Measurements from ENCODE around the gene MBD5. TPM values are rescaled to one million over a fixed set of nuclear protein-coding genes. Genes with fewer than 3 reads are reported as not detected.
A peak's percentile ranks its signal among the peaks of the same experiment; 100 is the strongest.
"Not testable (repeated sequence)": the region's sequence is repeated elsewhere in the genome, so short reads cannot be mapped to it uniquely, and the experiment has no call there.

The MBD5 gene
- total RNA-seq, 1 experiment from 2014 or later = 18.0 TPM

DNA sequence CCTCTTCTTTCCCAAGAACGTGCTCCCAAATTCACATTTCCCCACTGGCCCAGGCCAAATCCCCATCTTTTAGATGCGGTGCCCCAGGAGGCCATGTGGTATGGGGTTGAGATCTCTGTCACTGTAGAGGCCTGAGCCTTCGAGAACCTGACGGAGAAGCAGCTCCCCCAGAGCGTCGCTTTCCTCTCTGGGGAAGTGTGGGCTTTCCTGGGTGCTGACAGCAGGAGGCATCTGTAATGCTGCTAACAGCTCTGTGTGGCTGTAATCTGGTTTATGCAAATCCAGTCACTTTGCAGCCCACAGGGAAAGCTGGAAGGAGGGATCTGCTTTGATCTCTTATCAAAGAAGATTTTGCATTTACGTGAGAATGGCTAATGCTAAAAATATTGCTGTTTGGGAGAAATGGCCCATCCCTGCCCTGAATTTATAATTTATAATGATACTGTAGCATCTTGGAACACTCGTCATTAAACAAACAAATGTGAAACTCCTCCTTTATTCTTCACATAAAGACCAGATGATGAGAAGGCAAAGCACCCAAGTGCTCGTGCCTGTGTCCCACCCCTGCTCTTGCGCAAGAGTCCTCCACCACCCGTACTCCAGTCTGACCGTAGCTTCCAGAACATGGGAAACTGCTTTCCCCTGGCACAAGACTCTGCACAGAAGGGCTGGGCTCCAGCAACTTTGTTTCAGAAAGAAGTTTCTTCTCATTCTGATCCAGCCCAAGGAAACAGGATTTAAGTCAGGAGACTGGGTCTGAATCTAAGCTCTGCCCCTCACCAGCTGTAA is 513.7 kb downstream of the MBD5 start:
- no peak overlapping the region for H3K27ac ChIP-seq
- no peak overlapping the region for H3K4me3 ChIP-seq
- no peak for DNase-seq
- H3K27me3 ChIP-seq = no peaks in the 10 kb centered on the region
- no peaks in the 10 kb centered on the region for H3K4me1 ChIP-seq
- H3K9me3 ChIP-seq (replicated peaks) = no peaks in the 10 kb centered on the region
- H3K36me3 ChIP-seq = no peaks in the 10 kb centered on the region

DNA sequence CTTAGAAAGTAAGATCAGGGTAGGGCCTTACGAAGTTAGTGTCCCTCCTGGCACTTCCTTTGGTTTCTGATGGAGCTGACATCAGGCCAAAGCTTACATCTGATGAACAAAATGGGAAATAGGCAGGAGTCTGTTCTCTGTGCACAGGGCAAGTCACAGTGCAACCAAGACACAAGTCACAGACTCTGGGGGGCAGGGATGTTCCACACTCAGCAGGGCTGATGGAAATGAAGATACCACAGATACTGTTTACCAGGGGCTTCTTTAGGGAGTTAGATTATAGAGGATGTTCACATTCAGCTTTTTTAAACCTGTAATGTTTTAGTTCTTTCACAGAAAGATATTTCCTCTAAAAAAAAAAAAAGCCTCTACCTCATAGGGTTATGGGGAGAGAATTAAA is 517.5 kb downstream of the MBD5 start:
- Histone ChIP-seq H3K9me3 (replicated peaks) (no peaks in the 10 kb centered on the region), H3K4me3 (no peak overlapping the region)

DNA sequence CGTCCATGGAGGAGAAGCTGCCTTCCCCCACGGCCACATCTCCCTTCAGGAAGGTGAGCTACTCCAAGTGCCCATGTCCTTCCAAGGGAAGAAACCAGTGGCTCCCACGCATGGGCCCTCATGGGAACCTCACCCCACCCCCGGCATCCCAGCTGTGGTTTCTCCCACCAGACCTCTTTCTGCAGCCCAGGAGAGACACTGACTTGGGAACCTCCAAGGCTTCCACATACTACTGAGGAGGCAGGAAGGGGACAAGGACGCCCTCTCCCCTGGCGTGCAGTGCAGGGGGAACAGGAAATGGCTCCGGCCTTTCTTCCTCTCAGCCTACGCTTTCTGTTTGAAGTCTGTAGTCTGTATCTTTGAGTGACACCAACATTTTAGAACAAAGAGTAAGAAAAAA is 519.1 kb downstream of the MBD5 start:
- Histone ChIP-seq H3K27me3 (no peaks in the 10 kb centered on the region), H3K4me3 (no peak overlapping the region), H3K4me1 (no peaks in the 10 kb centered on the region), H3K27ac (no peak overlapping the region), H3K9me3 (replicated peaks) (no peaks in the 10 kb centered on the region), H3K36me3 (no peaks in the 10 kb centered on the region)
- no peak for DNase-seq

More for the DNA sequence above, 517.5 kb downstream of the MBD5 start:
- Histone ChIP-seq H3K27ac (no peak overlapping the region), H3K4me1 (no peaks in the 10 kb centered on the region), H3K36me3 (no peaks in the 10 kb centered on the region), H3K27me3 (no peaks in the 10 kb centered on the region)
- no peak for DNase-seq

DNA sequence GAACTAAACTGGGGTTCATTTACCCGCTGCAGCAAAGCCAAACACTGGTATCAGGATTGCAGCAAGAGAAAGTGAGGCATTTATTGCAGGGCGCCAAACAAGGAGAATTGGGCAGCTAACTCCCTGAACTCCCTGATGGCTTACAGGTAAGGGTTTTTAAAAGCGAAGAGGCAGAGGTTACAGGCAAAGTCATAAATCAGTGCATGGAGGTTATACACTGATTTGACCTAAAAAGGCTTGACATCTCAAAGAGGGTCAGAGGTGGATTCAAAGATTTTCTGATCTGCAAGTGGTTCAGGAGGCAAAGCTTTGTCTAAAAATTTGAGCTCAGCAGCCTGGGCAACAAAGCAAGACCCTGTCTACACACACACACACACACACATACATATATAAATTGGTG is 520.9 kb downstream of the MBD5 start:
- Histone ChIP-seq H3K4me3 (no peak overlapping the region), H3K9me3 (replicated peaks) (no peaks in the 10 kb centered on the region), H3K27ac (no peak overlapping the region), H3K4me1 (no peaks in the 10 kb centered on the region), H3K27me3 (no peaks in the 10 kb centered on the region), H3K36me3 (no peaks in the 10 kb centered on the region)
- no peak for DNase-seq

DNA sequence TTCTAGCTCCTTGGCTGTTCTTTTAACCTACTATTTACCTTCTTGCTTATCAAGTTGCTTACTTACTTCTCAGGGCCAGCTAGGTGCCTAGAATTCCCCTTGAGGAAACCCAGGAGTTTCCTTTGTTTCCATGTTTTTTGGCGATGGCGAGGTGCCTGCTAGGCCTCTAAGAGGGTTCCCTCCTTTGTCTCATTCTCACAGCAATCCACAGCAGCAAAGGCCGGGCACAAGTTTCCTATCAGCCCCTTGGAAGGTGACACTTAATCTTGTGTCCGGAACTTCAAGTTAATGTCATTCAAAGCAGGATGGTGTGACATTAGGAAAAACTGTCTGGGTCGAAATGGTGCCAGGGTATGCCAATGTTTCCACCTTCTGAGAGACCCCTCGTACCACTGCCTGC is 521.7 kb downstream of the MBD5 start:
- H3K4me1 ChIP-seq = no peaks in the 10 kb centered on the region
- no peak overlapping the region for H3K27ac ChIP-seq
- no peaks in the 10 kb centered on the region for H3K9me3 ChIP-seq (replicated peaks)
- no peak for DNase-seq
- H3K27me3 ChIP-seq = no peaks in the 10 kb centered on the region
- H3K4me3 ChIP-seq = no peak overlapping the region
- H3K36me3 ChIP-seq = no peaks in the 10 kb centered on the region

DNA sequence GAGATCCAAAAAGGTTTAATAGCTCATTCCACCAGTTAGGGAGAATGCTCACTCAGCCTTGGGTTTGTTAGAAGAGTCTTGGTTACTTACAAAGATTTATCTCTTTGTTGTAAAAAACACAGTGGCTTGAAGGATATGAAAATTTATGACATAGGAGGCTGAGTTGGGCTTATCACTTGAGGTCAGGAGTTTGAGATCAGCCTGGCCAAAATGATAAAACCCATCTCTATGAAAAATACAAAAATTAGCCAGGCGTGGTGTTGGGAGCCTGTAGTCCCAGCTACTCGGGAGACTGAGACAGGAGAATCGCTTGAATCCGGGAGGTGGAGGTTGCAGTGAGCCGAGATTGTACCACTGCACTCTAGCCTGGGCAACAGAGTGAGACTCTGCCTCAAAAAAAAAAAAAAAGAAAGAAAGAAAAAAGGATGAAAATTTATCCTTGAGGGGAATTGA is 522.2 kb downstream of the MBD5 start:
- H3K27me3 ChIP-seq; DNase-seq; H3K9me3 ChIP-seq (replicated peaks); H3K4me3 ChIP-seq; H3K36me3 ChIP-seq; H3K27ac ChIP-seq; H3K4me1 ChIP-seq: not testable (repeated sequence)

DNA sequence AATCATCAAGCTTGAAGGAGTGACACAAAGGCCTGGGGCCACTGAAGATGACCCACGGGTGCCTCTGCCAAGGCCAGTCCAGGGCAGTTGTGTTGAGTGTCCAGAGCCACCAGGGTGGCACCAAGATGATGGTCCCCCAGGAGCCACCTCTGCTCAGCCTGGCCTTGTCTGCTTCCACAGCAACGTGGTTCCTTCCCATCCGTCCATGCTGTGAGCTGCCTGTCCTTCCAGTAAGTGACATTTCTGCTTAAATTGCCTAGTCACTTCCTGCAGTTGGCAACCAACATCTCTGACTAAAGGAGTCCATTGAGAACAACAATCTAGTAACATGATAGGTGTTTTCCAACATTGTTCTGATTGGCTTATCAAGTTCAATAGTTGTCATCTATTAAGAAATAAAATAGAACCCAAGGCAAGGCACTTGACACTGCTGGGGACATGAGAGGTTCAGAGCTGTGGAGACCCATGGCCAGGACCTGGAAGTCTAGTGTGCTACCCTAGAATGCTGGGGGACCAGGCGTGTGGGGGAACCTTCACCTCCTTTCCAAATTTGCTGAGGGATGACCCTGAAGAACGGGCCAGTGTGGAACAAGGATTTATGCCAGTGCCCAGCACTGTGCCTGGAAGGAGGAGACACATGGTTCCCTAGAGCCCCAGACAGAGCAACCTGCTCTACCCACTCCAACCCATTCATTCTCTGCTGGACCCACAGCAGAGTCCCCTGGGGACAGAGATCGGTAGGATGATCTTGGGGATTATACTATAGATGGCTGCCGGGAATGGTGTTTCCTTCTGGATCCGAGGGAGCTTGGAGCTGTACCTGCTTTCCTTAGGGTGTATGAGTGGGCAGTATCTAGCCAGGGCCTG is 524.7 kb downstream of the MBD5 start:
- H3K36me3 ChIP-seq = no peaks in the 10 kb centered on the region
- H3K9me3 ChIP-seq (replicated peaks) = no peaks in the 10 kb centered on the region
- DNase-seq = no peak
- H3K4me1 ChIP-seq = peaks cover 7% of the 10 kb centered on the region; the same call in 1 of the 2 replicates
- H3K4me3 ChIP-seq = no peak overlapping the region
- H3K27ac ChIP-seq = no peak overlapping the region
- H3K27me3 ChIP-seq = no peaks in the 10 kb centered on the region

DNA sequence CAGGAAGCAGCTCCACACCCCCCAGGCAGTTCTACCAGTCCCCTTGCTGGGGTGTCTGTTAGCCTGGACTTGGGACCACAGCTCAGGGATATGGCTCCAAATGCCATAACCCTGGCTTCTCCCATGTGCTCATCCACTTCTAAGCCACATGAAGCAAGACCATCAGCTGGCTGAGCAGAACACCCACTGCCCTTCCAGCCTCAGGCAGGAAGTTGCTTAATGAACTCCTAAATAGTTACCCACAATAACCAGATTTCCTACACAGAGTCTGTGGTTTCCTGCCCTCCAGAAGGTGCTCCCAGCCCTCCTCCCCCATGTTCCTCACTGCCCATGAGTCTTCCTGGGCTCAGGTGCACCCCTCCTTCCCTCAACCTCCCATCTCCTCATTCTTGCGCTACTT is 525.4 kb downstream of the MBD5 start:
- DNase-seq = no peak
- Histone ChIP-seq H3K4me1 (peaks cover 7% of the 10 kb centered on the region; the same call in 1 of the 2 replicates), H3K9me3 (replicated peaks) (no peaks in the 10 kb centered on the region), H3K36me3 (no peaks in the 10 kb centered on the region), H3K4me3 (no peak overlapping the region), H3K27ac (no peak overlapping the region), H3K27me3 (no peaks in the 10 kb centered on the region)

DNA sequence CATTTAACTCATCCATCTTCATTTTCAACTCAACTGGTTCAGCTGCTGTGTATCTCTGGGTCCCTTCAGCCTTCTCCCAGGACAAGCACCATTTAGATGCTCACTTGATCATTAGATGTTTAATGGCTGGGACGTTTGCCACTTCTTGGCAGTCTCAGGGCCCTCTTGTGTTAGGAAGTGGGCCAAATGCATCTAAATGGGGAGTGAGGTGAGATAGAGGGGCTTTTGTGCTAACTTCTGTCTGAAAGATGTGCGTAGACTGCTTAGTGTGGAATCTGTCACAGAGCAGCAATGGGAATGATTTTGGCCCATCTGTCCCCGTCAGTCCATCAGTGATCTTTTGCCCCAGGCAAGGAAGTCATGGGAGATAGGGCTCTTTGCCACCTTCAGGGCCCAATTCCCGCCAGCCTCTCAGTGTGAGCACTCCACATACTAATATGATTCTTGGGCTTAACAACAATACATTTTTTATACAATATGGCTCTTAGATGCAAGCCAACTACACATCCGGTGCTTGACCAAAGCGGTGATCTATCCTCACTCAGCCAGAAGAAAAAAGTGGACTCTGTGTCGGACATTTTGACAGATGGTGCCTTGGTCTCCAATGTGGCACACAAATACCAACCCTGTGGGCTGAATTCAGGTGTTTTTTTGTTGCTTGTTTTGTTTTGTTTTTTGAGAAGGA is 528.0 kb downstream of the MBD5 start:
- Histone ChIP-seq H3K9me3 (replicated peaks) (no peaks in the 10 kb centered on the region), H3K27ac (no peak overlapping the region), H3K4me3 (no peak overlapping the region), H3K36me3 (no peaks in the 10 kb centered on the region), H3K4me1 (peaks cover 7% of the 10 kb centered on the region; the same call in 1 of the 2 replicates), H3K27me3 (no peaks in the 10 kb centered on the region)
- peak; percentile 34 to 64 for DNase-seq

DNA sequence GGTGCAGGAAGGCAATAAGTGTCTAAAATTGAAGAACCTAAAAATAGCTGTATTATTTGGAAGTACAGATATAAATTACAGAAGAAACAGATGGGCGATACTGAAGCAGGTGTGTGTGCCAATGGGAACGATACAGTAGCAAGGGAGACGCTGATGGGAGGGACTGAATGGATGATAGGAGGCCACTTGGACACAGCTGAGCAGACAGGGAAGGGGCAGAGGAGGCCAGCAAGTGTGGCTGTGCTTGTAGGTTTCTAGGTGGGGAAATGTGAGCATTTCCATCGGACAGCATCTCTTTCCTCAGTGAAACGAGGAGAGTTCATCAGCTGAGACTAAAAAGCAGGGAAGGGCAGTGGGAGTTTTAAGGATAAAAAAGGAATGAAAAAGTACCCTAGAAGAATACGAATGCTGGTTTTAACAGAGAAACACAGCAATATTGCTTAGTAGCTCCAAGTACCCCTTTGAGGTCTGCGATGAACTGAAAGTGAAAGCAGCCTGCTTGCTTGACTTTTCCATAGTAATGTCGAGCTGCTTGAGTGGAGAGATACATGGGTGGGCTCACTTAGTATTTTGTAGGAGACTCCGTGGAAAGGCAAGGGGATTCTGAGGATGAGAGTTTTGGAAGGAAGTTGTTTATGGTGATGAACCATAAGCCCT is 531.9 kb downstream of the MBD5 start:
- H3K27ac ChIP-seq = no peak overlapping the region
- peak in 1 of 2 experiments; percentile 13 for DNase-seq
- no peaks in the 10 kb centered on the region for H3K27me3 ChIP-seq

DNA sequence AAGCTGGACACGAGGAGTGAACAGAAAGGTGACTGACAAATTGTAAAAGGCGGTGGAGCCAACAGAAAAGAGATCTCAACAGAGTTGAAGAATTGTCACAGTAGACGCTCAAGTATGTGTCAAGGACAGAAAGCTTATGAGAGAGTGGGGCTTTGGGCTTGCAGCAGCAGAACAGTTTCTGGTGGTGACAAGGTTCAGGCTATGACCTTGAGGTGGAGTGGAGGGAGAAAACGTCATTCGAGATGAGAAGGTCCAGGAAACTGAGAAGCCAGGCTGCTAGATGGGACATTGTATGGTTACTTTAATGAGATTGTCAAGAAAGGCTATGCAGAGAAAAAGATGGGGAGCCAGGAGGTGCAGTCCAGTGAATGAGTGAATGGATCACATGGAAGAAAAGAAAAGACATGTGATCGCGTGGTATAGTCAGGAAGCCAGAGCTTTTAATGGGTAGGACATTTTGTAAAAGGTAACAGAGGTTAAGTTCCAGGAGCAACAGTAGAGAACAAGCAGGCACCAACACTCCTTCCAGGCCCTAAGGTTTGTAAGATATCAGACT is 532.5 kb downstream of the MBD5 start:
- no peak for DNase-seq
- no peaks in the 10 kb centered on the region for H3K9me3 ChIP-seq (replicated peaks)
- H3K27me3 ChIP-seq = no peaks in the 10 kb centered on the region
- H3K27ac ChIP-seq = no peak overlapping the region
- no peaks in the 10 kb centered on the region for H3K36me3 ChIP-seq
- H3K4me3 ChIP-seq = no peak overlapping the region
- H3K4me1 ChIP-seq = peaks cover 7% of the 10 kb centered on the region; the same call in 1 of the 2 replicates

More for the DNA sequence above, 531.9 kb downstream of the MBD5 start:
- Histone ChIP-seq H3K36me3 (no peaks in the 10 kb centered on the region), H3K4me3 (no peak overlapping the region; the same call in 1 of the 2 replicates), H3K9me3 (replicated peaks) (no peaks in the 10 kb centered on the region), H3K4me1 (peaks cover 7% of the 10 kb centered on the region; the same call in 1 of the 2 replicates)

DNA sequence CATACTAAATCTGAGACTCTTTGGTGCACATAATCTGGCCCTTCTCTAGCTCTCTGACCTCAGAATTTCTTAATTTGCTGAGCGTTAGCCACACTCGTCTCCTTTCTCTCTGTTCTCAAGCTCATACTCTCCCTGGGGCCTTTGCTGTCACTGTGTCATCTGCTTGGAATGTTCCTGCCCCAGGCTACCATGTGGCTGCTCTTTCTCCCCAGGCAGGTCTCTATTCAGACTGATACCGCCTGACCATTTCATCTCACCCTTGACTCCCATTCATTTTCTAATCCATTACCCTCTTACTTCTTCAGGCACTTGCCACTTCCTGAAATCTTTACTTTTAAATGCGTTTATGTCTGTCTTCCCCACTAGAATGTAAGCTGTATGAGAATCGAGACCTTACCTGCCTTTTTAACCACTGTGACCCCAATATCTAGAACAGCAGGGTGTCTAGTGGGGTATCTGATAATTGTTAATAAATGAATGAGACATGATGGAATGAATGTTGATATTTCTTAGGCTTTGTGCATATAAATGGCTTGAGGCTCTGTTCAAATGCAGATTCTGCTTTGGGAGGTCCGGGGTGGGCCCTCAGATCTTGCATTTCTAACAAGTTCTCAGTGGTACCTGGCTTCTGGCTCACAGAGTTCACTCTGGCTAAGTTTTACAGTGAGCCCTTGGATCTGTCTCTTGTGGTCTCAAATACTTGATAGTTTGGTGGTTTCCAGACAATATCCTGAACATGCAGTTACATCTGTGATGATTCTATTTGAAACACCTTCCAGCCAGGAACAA is 533.8 kb downstream of the MBD5 start:
- Histone ChIP-seq H3K27me3 (no peaks in the 10 kb centered on the region), H3K4me1 (no peaks in the 10 kb centered on the region), H3K4me3 (no peak overlapping the region), H3K27ac (no peak overlapping the region), H3K9me3 (replicated peaks) (no peaks in the 10 kb centered on the region), H3K36me3 (no peaks in the 10 kb centered on the region)
- DNase-seq = peak in 1 of 2 experiments; percentile 18

DNA sequence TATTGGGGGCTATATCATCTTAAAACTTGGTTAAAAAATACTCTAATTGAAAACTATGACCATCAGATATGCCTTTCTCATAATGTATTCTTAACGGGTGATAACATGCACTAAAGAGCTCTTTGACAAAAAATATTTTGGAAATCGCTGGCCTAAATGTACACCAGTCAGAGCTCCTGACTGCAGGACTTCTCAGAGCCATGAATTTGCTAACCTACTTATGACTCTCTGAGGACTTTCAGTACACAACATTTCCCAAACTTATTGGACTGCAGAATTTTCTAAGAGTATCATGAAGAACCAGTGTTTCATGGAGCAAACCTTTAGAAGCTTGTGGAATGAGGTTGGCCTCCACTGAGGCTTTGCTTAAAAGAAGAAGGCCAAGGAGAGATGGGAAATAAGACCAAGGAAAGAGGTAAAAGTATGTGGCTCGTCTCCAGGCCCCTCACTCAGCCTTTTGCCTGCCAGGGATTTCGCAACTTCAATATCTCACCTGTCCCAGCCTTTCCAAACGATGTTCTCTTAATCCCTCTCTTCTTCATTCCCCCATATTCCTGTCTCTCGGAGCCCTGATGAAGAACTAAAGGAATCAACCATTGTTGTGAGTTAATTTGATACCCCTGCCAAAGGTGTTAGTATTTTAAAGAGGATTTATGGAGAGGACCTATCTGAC is 534.9 kb downstream of the MBD5 start:
- Histone ChIP-seq H3K36me3 (no peaks in the 10 kb centered on the region), H3K27me3 (no peaks in the 10 kb centered on the region), H3K4me1 (peaks cover 6% of the 10 kb centered on the region; the same call in 1 of the 2 replicates), H3K9me3 (replicated peaks) (no peaks in the 10 kb centered on the region), H3K27ac (no peak overlapping the region), H3K4me3 (no peak overlapping the region)
- DNase-seq = no peak

Data from SJCRH30 (cell line).